Loucy (cell line): ENCODE data around the gene ZMYM1.

Source experiments
- H2AFZ ChIP-seq: fragments of 200-600 bp; sonication (generic); 2 replicates; pipeline ENCODE4 v1.6.0; 2016; ENCODE audit warnings: antibody characterized with exemption, mild to moderate bottlenecking, low read length, moderate library complexity
- H3F3A ChIP-seq: fragments of 200-600 bp; 2 replicates; pipeline ENCODE4 v1.6.0; 2016; ENCODE audit warnings: antibody characterized with exemption, low read depth, mild to moderate bottlenecking
- H3K27me3 ChIP-seq: fragments of 200-600 bp; sonication (generic); 2 replicates; pipeline ENCODE4 v1.6.1; 2014; ENCODE audit warnings: low read length, mild to moderate bottlenecking; ENCODE audit not compliant: insufficient read depth, poor library complexity, severe bottlenecking
- H3K36me3 ChIP-seq: fragments of 200-600 bp; sonication (generic); 2 replicates; pipeline ENCODE4 v1.6.1; 2016; ENCODE audit warnings: low read length; ENCODE audit not compliant: insufficient read depth
- H3K4me1 ChIP-seq: fragments of 200-600 bp; sonication (generic); 2 replicates; pipeline ENCODE4 v1.5.1; 2014; ENCODE audit warnings: low read length, mild to moderate bottlenecking; ENCODE audit not compliant: insufficient read depth, poor library complexity, severe bottlenecking
- H3K4me2 ChIP-seq: fragments of 200-600 bp; sonication (generic); 2 replicates; pipeline ENCODE4 v1.6.0; 2014; ENCODE audit warnings: antibody characterized with exemption, low read length, low read depth, mild to moderate bottlenecking; ENCODE audit not compliant: poor library complexity, severe bottlenecking
- H3K4me3 ChIP-seq: fragments of 200-600 bp; sonication (generic); 2 replicates; pipeline ENCODE4 v1.5.1; 2014; ENCODE audit warnings: low read length, mild to moderate bottlenecking, mixed read lengths; ENCODE audit not compliant: poor library complexity, severe bottlenecking
- H3K79me2 ChIP-seq: fragments of 200-600 bp; sonication (generic); 2 replicates; pipeline ENCODE4 v1.6.1; 2014; ENCODE audit warnings: low read length; ENCODE audit not compliant: insufficient read depth
- H3K9ac ChIP-seq: fragments of 200-600 bp; sonication (generic); 2 replicates; pipeline ENCODE4 v1.6.0; 2014; ENCODE audit warnings: mild to moderate bottlenecking, low read depth, low read length, moderate library complexity; ENCODE audit not compliant: poor library complexity, severe bottlenecking
- H3K9me2 ChIP-seq: fragments of 200-600 bp; sonication (generic); replicated peaks from 2 replicates; pipeline ENCODE4 v1.6.1; 2016; ENCODE audit warnings: low read depth, low read length, mixed read lengths
- H3K9me3 ChIP-seq: fragments of 200-600 bp; sonication (generic); 2 replicates; pipeline ENCODE4 v1.6.1; 2014; ENCODE audit warnings: mild to moderate bottlenecking, antibody characterized with exemption, low read length, low read depth; ENCODE audit not compliant: insufficient read depth
- H4K20me1 ChIP-seq: fragments of 200-600 bp; sonication (generic); 2 replicates; pipeline ENCODE4 v1.6.0; 2014; ENCODE audit warnings: antibody characterized with exemption, low read length, mild to moderate bottlenecking; ENCODE audit not compliant: insufficient read depth, poor library complexity, severe bottlenecking
- CTCF ChIP-seq: fragments of 200-600 bp; sonication (generic); conservative IDR thresholded peaks from 2 replicates; pipeline ENCODE4 v1.5.1; 2014; ENCODE audit warnings: mild to moderate bottlenecking, antibody characterized with exemption, low read length
- EZH2phosphoT487 ChIP-seq: fragments of 200-600 bp; IDR thresholded peaks from 2 replicates; pipeline ENCODE4 v1.6.1; 2018; ENCODE audit warnings: antibody characterized with exemption, mild to moderate bottlenecking, moderate library complexity, borderline replicate concordance

Gene ZMYM1

GRCh38 chr1:35036621-35037020 lies 42.6 kb upstream of the ZMYM1 start:
- no peaks in the 10 kb centered on the region for H3F3A ChIP-seq
- no peaks in the 10 kb centered on the region for H4K20me1 ChIP-seq
- H3K79me2 ChIP-seq, result no peaks in the 10 kb centered on the region
- peaks cover 17% of the 10 kb centered on the region for H3K9me3 ChIP-seq
- no peaks in the 10 kb centered on the region; the same call in 1 of the 2 replicates for H3K36me3 ChIP-seq
- TF ChIP-seq CTCF, result no peak
- TF ChIP-seq EZH2phosphoT487, result no peak
- no peak overlapping the region for H2AFZ ChIP-seq
- H3K9me2 ChIP-seq, result no peaks in the 10 kb centered on the region
- peaks cover 6% of the 10 kb centered on the region for H3K27me3 ChIP-seq
- no peak overlapping the region for H3K4me3 ChIP-seq
- no peak overlapping the region for H3K4me2 ChIP-seq
- no peaks in the 10 kb centered on the region for H3K4me1 ChIP-seq
- no peak overlapping the region for H3K9ac ChIP-seq

GRCh38 chr1:35037206-35037605 lies 42.0 kb upstream of the ZMYM1 start:
- no peaks in the 10 kb centered on the region; the same call in 1 of the 2 replicates for H3K36me3 ChIP-seq
- no peaks in the 10 kb centered on the region for H4K20me1 ChIP-seq
- no peak overlapping the region for H3K9ac ChIP-seq
- H3F3A ChIP-seq, result no peaks in the 10 kb centered on the region
- no peak overlapping the region for H3K4me2 ChIP-seq
- peaks cover 17% of the 10 kb centered on the region for H3K9me3 ChIP-seq
- H3K27me3 ChIP-seq, result peaks cover 6% of the 10 kb centered on the region
- no peaks in the 10 kb centered on the region for H3K79me2 ChIP-seq
- no peak overlapping the region for H3K4me3 ChIP-seq
- H3K4me1 ChIP-seq, result no peaks in the 10 kb centered on the region
- H2AFZ ChIP-seq, result no peak overlapping the region
- no peaks in the 10 kb centered on the region for H3K9me2 ChIP-seq
- TF ChIP-seq EZH2phosphoT487 (no peak), CTCF (no peak)

GRCh38 chr1:35038723-35039122 lies 40.5 kb upstream of the ZMYM1 start:
- no peaks in the 10 kb centered on the region for H3K79me2 ChIP-seq
- no peak for TF ChIP-seq EZH2phosphoT487
- TF ChIP-seq CTCF, result no peak
- H3K4me1 ChIP-seq, result no peaks in the 10 kb centered on the region
- no peaks in the 10 kb centered on the region for H3K27me3 ChIP-seq
- H2AFZ ChIP-seq, result no peak overlapping the region
- no peaks in the 10 kb centered on the region for H3K36me3 ChIP-seq
- H3K9me2 ChIP-seq, result no peaks in the 10 kb centered on the region
- peaks cover 2% of the 10 kb centered on the region; the same call in 1 of the 2 replicates for H3K9me3 ChIP-seq
- no peak overlapping the region for H3K4me3 ChIP-seq
- H3K4me2 ChIP-seq, result no peak overlapping the region
- no peaks in the 10 kb centered on the region for H3F3A ChIP-seq
- no peaks in the 10 kb centered on the region for H4K20me1 ChIP-seq
- H3K9ac ChIP-seq, result no peak overlapping the region
